IPS-15b (cell line): ENCODE data around the gene MYOF.
"Not testable (repeated sequence)": the region's sequence is repeated elsewhere in the genome, so short reads cannot be mapped to it uniquely, and the experiment has no call there.

Experiments
- H3K27me3 ChIP-seq: one replicate; pipeline ENCODE4 v1.6.1; 2013; ENCODE audit warnings: low read length; ENCODE audit not compliant: control insufficient read depth, insufficient read depth
- H3K36me3 ChIP-seq: one replicate; pipeline ENCODE4 v1.6.1; 2013; ENCODE audit warnings: low read length; ENCODE audit not compliant: control insufficient read depth, insufficient read depth
- H3K4me1 ChIP-seq: one replicate; pipeline ENCODE4 v1.6.1; 2013; ENCODE audit warnings: mild to moderate bottlenecking, low read length; ENCODE audit not compliant: control insufficient read depth, insufficient read depth
- H3K4me3 ChIP-seq: one replicate; pipeline ENCODE4 v1.5.1; 2013; ENCODE audit warnings: low read depth, low read length
- H3K9ac ChIP-seq: one replicate; pipeline ENCODE4 v1.6.1; 2013; ENCODE audit warnings: low read depth, mild to moderate bottlenecking, low read length
- H3K9me3 ChIP-seq: one replicate; pipeline ENCODE4 v1.6.1; 2013; ENCODE audit warnings: mild to moderate bottlenecking, low read length; ENCODE audit not compliant: control insufficient read depth, insufficient read depth

The MYOF gene

DNA sequence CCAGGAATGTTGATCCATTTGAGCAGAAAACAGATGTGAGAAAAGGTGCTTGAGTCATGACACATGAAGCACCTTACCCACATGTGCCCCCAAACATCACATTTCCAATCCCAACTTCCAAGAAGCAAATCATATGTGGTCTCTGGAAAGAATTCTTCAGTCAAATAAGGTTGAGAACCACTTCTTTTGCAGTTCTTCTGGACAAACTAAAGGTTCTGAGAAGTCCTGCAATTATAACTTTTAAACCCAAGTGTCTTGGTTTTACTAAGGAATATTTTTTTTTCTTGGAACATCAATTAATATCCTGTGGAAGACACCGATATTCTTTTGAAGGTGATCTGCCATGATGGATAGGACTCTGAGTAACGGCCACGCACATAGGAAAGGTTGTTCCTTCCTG is 151.3 kb downstream of the MYOF start:
- Histone ChIP-seq H3K9me3 (no peaks in the 10 kb centered on the region), H3K4me3 (no peak overlapping the region), H3K36me3 (peaks cover 6% of the 10 kb centered on the region), H3K9ac (no peak overlapping the region), H3K4me1 (peaks cover 5% of the 10 kb centered on the region), H3K27me3 (no peaks in the 10 kb centered on the region)

DNA sequence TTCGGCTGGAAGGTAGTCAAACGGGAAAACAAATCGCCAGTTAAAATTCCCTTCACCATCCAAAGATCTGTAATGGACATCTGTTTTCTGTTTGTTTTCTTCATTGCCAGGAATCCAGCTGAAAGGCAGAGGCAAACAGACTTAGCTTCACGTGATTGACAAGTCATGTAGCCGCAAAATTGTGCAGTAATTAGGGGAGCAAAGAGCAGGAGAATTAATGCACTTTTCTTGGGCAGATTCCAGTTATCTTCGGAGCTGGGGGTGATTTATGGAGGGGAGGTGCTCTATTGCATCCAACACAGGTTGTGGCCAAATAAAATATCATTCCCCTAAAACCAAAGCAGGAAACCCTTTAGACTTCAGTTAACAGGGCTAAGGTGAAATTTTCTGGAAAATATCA is 162.2 kb downstream of the MYOF start:
- H3K4me3 ChIP-seq, result no peak overlapping the region
- H3K27me3 ChIP-seq, result no peaks in the 10 kb centered on the region
- H3K9ac ChIP-seq, result no peak overlapping the region
- no peaks in the 10 kb centered on the region for H3K9me3 ChIP-seq
- no peaks in the 10 kb centered on the region for H3K4me1 ChIP-seq
- no peaks in the 10 kb centered on the region for H3K36me3 ChIP-seq

DNA sequence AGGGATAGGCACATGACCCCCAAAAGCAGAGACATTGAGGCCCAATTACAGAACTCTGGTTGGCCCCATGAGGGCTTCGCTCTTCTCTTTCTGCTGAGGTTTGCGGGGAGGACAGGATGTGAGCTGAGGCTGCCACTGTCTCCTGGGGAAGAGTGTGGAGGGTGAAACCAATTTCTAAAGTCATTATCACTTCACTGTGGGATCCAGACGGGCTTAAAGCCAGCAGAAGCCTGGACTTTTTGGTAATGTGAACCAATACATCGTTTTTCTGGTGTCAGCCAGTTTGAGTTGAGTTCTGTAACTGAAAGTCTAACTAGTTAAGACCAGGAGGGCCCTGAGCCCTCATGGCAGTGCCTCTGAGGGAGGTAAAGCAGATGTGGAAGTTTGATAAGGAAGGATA is 163.0 kb downstream of the MYOF start:
- H3K36me3 ChIP-seq, result no peaks in the 10 kb centered on the region
- no peaks in the 10 kb centered on the region for H3K4me1 ChIP-seq
- H3K9me3 ChIP-seq, result no peaks in the 10 kb centered on the region
- H3K4me3 ChIP-seq, result no peak overlapping the region
- H3K27me3 ChIP-seq, result no peaks in the 10 kb centered on the region
- H3K9ac ChIP-seq, result no peak overlapping the region

DNA sequence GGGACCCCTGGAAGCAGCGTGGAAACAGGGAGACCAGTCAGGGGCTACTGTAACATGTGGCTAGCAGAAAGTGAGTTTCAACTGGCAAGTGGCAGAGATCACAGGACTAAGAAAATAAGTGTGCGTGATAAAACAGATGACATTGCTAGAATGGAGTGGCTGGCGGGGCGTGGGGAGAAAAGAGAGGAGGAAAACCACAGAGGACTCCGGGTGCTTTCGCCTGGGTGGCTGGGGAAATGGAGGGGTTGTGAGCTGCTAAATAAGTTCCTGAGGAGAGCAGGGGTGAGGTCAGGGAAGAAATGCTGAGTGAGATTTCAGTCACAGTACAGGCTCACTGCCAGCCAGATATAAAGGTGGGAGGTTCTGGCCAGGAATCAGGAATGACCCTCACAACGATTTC is 166.9 kb downstream of the MYOF start:
- H3K27me3 ChIP-seq, result no peaks in the 10 kb centered on the region
- H3K9ac ChIP-seq, result no peak overlapping the region
- no peaks in the 10 kb centered on the region for H3K36me3 ChIP-seq
- H3K4me1 ChIP-seq, result no peaks in the 10 kb centered on the region
- H3K4me3 ChIP-seq, result no peak overlapping the region
- no peaks in the 10 kb centered on the region for H3K9me3 ChIP-seq

DNA sequence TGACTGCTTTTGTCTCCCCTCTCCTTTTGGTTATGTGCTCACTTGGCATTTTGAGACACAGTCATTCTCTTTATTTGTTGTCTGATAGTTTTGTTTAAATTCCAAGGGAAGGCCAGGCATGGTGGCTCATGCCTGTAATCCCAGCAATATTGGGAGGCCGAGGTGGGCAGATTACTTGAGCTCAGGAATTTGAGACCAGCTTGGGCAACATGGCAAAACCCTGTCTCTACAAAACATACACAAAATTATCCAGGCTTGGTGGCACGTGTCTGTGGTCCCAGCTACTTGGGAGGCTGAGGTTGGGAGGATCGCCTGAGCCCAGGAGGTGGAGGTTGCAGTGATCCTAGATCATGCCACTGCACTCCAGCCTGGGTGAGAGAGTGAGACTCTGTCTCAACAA is 167.5 kb downstream of the MYOF start:
- H3K4me1 ChIP-seq, H3K9me3 ChIP-seq, H3K36me3 ChIP-seq, H3K9ac ChIP-seq, H3K27me3 ChIP-seq, H3K4me3 ChIP-seq: not testable (repeated sequence)

DNA sequence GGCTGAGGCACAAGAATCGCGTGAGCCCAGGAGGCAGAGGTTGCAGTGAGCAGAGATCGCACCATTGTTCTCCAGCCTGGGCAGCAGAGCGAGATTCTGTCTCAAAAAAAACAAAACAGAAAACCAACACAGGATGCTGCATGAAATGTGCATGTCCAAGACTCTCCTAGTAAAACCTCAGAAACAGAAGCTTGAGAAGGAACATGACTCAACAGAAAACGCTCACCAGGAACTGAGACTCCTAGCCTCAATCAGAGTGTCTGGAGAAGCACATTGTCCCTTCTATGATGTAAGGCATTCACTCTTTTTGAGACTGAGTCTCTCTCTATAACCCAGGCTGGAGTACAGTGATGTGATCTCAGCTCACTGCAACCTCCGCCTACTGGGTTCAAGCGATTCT is 168.3 kb downstream of the MYOF start:
- Histone ChIP-seq H3K4me1 (no peaks in the 10 kb centered on the region), H3K4me3 (no peak overlapping the region), H3K9me3 (no peaks in the 10 kb centered on the region), H3K27me3 (no peaks in the 10 kb centered on the region), H3K36me3 (no peaks in the 10 kb centered on the region), H3K9ac (no peak overlapping the region)

DNA sequence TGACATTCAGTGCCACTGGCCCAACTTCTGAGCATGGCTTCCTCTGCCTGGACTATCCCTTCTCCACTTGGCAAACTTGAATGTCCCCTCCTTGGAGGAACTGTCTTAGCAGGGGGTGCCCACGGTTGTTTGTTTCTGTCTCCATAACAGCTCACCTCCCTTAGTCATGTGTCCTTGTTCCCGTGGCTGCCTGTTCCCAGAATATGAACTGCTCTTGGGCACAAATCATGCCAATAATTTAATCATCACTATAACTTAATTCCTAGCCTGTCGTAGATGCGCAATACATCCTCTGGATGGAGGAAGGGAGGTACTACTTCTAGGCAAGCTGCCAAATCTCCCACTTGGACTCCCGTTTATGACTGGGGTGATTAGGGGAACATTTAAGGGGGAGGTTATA is 173.1 kb downstream of the MYOF start:
- Histone ChIP-seq H3K4me3 (no peak overlapping the region), H3K27me3 (no peaks in the 10 kb centered on the region), H3K9ac (no peak overlapping the region), H3K9me3 (no peaks in the 10 kb centered on the region), H3K4me1 (no peaks in the 10 kb centered on the region), H3K36me3 (no peaks in the 10 kb centered on the region)

DNA sequence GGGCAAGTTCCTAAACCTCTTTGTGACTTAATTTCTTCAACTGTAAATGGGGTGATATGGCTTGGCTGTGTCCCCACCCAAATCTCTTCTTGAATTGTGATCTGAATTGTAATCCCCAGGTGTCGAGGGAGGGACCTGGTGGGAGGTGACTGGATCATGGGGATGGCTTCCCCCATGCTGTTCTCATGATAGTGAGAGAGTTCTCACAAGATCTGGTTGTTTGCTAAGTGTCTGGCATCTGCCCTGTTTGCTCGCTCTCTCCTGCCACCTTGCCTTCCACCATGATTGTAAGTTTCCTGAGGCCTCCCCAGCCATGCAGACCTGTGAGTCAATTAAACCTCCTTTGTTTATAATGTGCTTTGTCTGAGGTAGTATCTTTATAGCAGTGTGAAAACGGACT is 177.0 kb downstream of the MYOF start:
- no peaks in the 10 kb centered on the region for H3K9me3 ChIP-seq
- H3K36me3 ChIP-seq, result no peaks in the 10 kb centered on the region
- no peaks in the 10 kb centered on the region for H3K27me3 ChIP-seq
- H3K4me1 ChIP-seq, result peaks cover 2% of the 10 kb centered on the region
- no peak overlapping the region for H3K4me3 ChIP-seq
- no peak overlapping the region for H3K9ac ChIP-seq

DNA sequence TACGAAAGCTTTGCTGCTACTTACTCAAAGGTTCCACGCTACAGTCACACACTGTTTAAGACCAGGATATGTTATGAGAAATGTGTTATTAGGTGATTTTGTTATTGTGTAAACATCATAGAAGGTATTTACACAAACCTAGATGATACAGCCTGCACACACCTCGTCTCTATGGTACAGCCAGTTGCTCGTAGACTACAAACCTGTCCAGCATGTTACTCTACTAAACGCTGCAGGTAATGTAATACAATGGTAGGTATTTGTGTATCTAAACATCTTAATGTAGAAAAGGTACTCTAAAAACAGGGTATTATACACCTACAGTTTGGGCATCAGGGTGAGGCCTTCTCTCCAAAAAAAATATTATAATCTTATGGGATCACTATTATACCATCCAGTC is 181.2 kb downstream of the MYOF start:
- Histone ChIP-seq H3K9me3 (no peaks in the 10 kb centered on the region), H3K27me3 (no peaks in the 10 kb centered on the region)

DNA sequence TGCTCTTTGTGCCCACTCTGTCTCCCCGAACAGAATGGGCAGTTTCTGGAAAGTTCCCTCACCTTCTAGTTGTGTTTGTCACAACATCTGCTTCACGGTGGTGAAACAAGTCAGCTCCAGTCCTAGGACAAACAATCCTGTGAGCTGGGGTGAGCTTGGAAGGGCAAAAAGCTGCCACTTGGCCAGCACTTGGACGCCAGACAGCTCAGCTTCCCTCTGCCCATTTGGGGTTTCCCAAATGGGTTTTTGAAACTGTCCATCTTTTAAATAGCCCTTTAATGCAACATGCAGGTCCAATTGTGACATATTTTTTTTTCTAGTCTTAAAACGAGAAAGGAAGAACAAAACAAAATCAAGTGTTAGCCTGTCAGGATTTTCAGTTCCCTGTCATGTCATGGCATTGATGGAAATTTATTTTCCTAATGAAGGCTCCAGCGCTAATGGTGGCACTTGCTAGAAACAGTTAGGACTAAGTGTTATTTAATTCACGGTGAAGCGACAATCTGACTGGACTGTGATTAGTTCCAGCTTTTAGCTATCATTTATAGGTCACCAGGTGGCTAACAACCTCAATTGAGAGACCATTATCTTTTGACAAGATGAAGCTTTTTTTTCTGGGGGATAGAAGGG is 181.7 kb downstream of the MYOF start:
- no peak overlapping the region for H3K4me3 ChIP-seq
- no peaks in the 10 kb centered on the region for H3K27me3 ChIP-seq

More for the DNA sequence above, 181.2 kb downstream of the MYOF start:
- no peak overlapping the region for H3K4me3 ChIP-seq
- H3K4me1 ChIP-seq, result peaks cover 7% of the 10 kb centered on the region
- H3K9ac ChIP-seq, result no peak overlapping the region
- no peaks in the 10 kb centered on the region for H3K36me3 ChIP-seq

DNA sequence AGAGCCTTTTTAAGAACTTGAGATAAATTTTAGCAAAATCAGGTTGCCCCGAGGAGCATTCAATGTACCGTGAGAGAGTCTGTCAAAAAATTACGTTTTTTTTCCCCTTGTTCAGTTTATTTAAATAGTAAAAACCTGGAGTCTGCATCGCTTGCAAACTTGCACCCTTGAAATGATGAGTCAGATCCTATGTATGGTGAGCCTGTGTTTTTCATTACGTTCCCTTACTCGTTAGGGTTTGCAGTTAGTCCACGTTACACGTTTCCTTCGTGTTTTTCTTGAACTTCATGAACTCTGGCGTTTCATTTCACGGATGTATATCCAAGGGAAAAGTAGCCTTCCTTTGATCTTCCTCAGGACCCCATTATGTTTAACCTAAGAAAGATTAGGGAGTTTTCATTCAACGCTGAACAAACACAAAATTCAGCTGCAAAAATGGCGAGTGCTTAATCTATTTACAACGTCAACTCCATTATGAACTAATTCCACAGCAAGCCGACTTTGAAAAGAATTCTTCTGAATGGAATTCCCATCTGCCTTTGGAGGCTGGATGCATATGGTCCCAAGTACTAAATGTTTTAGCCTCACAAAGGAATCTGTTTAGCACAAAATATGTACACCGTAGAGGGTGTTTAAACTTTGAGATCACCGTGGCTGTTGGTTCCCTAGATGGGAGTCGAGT is 182.4 kb downstream of the MYOF start:
- H3K4me3 ChIP-seq, result no peak overlapping the region

More for the DNA sequence above, 181.7 kb downstream of the MYOF start:
- no peak overlapping the region for H3K9ac ChIP-seq
- no peaks in the 10 kb centered on the region for H3K9me3 ChIP-seq
- peaks cover 7% of the 10 kb centered on the region for H3K4me1 ChIP-seq
- H3K36me3 ChIP-seq, result no peaks in the 10 kb centered on the region

DNA sequence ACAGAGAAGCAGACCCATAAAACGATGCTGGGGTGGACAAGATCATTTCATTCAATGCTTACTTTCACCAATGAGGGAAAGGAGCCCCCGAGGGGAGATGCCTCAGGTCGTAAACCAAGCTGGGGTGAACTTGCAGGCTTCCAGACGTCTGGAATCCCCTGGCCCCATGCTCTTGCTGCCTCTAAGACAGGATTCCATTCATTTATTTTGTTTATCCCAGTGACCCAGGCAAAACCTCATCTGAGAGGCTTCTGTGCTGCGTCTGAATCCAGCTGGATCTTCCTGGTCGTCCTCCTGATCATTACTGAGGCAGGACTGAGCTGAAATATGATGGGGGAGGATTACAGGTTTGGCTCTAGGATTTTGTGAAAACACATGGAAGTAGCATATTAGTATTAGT is 182.9 kb downstream of the MYOF start:
- Histone ChIP-seq H3K4me3 (no peak overlapping the region), H3K9me3 (no peaks in the 10 kb centered on the region), H3K4me1 (peaks cover 7% of the 10 kb centered on the region), H3K36me3 (no peaks in the 10 kb centered on the region), H3K27me3 (no peaks in the 10 kb centered on the region), H3K9ac (no peak overlapping the region)

More for the DNA sequence above, 182.4 kb downstream of the MYOF start:
- no peaks in the 10 kb centered on the region for H3K27me3 ChIP-seq
- no peaks in the 10 kb centered on the region for H3K36me3 ChIP-seq
- H3K4me1 ChIP-seq, result peaks cover 7% of the 10 kb centered on the region
- H3K9ac ChIP-seq, result no peak overlapping the region
- H3K9me3 ChIP-seq, result no peaks in the 10 kb centered on the region
